MM.1S (cell line): ENCODE data around the gene KRT32.

Experiments
- CTCF ChIP-seq: fragments of 300-600 bp; sonication (generic); IDR thresholded peaks from 2 replicates; pipeline ENCODE4 v1.5.1; 2016; ENCODE audit warnings: antibody characterized with exemption, low read length, mixed read lengths
- EZH2 ChIP-seq: fragments of 300-600 bp; sonication (generic); optimal IDR thresholded peaks from 2 replicates; pipeline ENCODE3; 2017; ENCODE audit warnings: low read depth, mild to moderate bottlenecking, antibody characterized with exemption, low read length, mixed read lengths

- TF ChIP-seq CTCF (no peak), EZH2 (no peak)
These were observed 18.7 kb downstream of the KRT32 start for GRCh38 chr17:41448506-41448905.
